HG03432 (cell line): ENCODE measurements around the gene MVP.
"Not testable (repeated sequence)": the region's sequence is repeated elsewhere in the genome, so short reads cannot be mapped to it uniquely, and the experiment has no call there.

ENCODE experiments used
- ATAC-seq: cut with Tn5 transposase; IDR thresholded peaks from one replicate; pipeline ENCODE4 v1.9.1; 2021; ENCODE audit warnings: mild to moderate bottlenecking, moderate library complexity; ENCODE audit not compliant: unreplicated experiment

MVP gene

GRCh38 chr16:29868396-29869009 is 48.2 kb downstream of the MVP start:
- no peak for ATAC-seq

DNA sequence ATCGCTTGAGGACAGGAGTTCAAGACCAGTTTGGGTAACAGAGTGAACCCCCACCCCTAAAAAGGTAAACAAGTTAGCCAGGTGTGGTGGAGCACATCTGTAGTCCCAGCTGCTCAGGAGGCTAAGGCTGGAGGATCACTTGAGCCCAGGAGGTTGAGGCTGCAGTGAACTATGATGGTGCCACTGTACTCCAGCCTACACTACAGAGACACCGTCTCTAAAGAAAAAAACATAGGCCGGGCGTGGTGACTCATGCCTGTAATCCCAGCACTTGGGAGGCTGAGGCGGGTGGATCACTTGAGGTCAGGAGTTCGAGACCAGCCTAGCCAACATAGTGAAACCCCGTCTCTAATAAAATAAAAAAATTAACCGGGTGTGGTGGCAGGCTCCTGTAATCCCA is 48.8 kb downstream of the MVP start:
- ATAC-seq = not testable (repeated sequence)

DNA sequence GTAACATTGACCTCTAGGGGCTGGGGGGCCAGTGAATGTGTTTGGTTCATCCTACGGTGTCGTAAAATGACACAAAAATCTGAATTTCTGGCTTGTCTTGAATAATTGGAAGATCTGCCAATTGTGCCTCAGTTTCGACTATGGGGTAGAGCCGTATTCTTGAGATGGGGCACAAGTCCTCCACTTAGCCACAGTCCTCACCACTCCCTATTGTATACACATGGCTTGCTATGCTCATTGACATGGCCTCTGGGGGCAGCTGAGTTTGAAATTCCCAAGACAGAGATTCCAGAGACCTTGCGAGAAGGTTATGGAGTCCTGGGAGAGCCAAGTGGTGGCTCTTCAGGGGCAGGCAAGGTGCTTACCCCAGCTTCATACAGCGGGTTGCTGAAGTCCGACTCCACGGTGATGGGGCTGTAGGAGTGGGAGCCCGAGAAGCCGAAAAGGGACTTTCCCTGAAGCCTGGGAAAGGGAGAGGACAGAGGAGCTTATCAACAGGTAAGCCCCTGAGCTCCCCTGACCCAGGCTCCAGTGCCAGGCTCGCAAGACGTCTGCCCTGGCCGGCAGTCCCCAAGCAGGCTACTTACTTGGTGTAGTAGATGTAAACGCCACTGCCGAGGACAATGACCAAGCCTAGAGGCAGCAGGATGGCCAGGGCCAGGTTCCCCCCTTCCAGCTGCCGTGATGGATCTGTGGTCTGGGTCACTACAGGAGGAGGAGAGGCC is 51.7 kb downstream of the MVP start:
- no peak for ATAC-seq

GRCh38 chr16:29873319-29873718 is 53.1 kb downstream of the MVP start:
- no peak for ATAC-seq

DNA sequence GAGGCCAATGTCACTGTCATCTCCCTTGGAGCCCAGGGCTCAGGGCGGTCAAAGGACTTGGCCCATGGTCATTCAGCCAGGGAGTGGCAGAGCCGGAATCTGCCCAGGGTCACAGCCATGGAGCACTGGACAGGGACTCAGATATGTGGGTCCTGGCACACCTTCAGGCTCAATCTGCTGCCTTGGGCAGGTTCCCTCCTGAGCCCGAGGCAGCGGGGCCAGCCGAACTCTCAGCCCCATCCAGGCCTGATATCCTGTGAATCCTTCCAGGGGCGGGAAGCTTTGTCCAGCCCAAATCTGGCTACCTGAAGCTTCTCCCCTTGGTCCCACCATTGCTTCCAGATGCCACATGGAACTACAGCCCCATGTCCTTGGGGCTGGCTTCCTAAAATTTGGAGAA is 54.9 kb downstream of the MVP start:
- ATAC-seq = no peak

GRCh38 chr16:29876217-29876593 is 55.9 kb downstream of the MVP start:
- ATAC-seq = no peak

GRCh38 chr16:29876594-29877249 is 56.5 kb downstream of the MVP start:
- ATAC-seq = no peak

GRCh38 chr16:29877266-29877961 is 57.2 kb downstream of the MVP start:
- ATAC-seq = no peak

- no peak for ATAC-seq
These were observed 57.9 kb downstream of the MVP start for GRCh38 chr16:29878172-29878571.

- no peak for ATAC-seq
These were observed 60.8 kb downstream of the MVP start for GRCh38 chr16:29881050-29881449.

DNA sequence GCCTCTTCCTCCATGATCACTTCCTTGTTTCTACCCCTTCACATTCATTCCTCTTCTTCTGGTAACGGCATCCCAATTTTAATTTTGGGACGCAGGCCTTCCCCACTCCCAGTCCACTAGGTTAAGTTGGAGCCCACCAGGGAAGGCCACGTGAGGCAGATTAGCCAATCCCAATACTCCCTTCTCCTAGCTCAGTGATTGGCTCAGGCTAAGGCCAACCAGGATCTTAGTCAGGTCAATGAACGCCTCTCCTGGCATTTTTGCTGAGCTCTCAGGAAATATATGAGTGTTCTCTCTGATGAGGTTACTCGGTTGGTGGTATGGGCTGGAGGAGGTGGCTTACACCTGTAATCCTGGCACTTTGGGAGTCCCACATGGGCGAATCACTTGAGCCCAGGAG is 63.7 kb downstream of the MVP start:
- no peak for ATAC-seq

- not testable (repeated sequence) for ATAC-seq
These were observed 69.1 kb downstream of the MVP start for GRCh38 chr16:29889372-29889771.

GRCh38 chr16:29891525-29892457 is 71.5 kb downstream of the MVP start:
- ATAC-seq = no peak

DNA sequence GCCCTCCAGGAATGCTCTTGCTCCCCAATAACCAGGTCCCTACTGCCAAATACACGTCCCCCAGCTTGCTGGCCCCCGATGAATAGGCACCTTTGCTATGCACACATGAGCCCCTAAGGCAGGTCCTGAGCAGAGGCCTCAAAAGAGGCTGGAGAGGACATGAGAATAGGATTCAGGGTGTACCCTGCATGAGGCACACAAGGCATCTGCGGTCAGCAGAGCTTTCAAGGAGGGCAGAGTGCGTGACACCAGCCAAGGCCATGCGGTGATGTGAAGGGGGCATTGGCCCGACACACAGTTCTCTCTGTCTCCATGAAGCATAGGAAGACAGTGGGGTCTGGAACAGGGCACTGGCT is 72.2 kb downstream of the MVP start:
- ATAC-seq = no peak

DNA sequence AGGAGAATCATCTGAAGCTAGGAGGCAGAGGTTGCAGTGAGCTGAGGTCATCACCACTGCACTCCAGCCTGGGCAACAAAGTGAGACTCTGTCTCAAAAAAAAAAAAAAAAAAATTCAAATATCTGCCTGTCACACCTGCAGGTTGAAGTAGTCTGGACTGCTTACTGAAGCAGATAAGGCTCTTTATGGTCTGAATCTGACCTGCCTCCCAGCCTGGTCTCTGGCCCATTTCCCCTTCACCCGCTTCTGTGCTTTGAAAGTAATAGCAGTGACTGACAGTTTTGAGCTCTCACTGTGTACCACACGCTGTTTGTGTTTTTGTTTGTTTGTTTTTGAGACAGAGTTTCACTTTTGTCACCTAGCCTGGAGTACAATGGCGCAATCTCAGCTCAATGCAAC is 73.3 kb downstream of the MVP start:
- ATAC-seq = no peak

GRCh38 chr16:29894352-29894751 is 74.1 kb downstream of the MVP start:
- ATAC-seq = no peak

GRCh38 chr16:29896841-29897240 is 76.6 kb downstream of the MVP start:
- no peak for ATAC-seq

DNA sequence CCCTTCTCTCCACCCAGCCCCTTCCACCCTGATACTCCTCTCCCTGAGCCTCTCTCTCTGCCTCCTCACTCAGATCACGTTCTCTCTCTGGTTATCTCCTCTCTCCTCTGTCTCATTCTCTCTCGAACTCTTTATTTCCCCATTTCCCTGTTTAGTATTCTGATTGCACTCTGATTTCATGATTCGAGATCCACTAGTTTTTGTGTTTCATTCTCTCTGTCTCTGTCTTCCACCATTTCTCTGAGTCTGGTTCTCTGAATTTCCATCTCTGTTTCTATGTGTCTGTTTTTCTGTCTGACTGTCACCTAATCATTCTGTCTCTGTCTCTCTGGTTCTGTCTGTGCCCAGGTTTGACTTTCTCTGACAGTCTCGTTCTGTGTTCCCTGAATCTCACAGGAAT is 77.1 kb downstream of the MVP start:
- no peak for ATAC-seq
